A549 treated with dexamethasone at 1 μM for 4 hours (cell line): Measurements from ENCODE around the gene PUM2. TPM values are rescaled to one million over a fixed set of nuclear protein-coding genes. Genes with fewer than 3 reads are reported as not detected.

Experiments used
- total RNA-seq: library from RNA; stranded (reverse); fragments of 200-300 nt; extraction: Qiagen RNA extraction; gene quantifications from 5 replicates; pipeline ENCODE4 v1.2.3, GENCODE V29; 2022

Gene PUM2, protein sequence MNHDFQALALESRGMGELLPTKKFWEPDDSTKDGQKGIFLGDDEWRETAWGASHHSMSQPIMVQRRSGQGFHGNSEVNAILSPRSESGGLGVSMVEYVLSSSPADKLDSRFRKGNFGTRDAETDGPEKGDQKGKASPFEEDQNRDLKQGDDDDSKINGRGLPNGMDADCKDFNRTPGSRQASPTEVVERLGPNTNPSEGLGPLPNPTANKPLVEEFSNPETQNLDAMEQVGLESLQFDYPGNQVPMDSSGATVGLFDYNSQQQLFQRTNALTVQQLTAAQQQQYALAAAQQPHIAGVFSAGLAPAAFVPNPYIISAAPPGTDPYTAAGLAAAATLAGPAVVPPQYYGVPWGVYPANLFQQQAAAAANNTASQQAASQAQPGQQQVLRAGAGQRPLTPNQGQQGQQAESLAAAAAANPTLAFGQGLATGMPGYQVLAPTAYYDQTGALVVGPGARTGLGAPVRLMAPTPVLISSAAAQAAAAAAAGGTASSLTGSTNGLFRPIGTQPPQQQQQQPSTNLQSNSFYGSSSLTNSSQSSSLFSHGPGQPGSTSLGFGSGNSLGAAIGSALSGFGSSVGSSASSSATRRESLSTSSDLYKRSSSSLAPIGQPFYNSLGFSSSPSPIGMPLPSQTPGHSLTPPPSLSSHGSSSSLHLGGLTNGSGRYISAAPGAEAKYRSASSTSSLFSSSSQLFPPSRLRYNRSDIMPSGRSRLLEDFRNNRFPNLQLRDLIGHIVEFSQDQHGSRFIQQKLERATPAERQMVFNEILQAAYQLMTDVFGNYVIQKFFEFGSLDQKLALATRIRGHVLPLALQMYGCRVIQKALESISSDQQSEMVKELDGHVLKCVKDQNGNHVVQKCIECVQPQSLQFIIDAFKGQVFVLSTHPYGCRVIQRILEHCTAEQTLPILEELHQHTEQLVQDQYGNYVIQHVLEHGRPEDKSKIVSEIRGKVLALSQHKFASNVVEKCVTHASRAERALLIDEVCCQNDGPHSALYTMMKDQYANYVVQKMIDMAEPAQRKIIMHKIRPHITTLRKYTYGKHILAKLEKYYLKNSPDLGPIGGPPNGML
- 34.0 to 55.2 TPM (median 49.5 TPM) in 5 replicates for total RNA-seq

DNA sequence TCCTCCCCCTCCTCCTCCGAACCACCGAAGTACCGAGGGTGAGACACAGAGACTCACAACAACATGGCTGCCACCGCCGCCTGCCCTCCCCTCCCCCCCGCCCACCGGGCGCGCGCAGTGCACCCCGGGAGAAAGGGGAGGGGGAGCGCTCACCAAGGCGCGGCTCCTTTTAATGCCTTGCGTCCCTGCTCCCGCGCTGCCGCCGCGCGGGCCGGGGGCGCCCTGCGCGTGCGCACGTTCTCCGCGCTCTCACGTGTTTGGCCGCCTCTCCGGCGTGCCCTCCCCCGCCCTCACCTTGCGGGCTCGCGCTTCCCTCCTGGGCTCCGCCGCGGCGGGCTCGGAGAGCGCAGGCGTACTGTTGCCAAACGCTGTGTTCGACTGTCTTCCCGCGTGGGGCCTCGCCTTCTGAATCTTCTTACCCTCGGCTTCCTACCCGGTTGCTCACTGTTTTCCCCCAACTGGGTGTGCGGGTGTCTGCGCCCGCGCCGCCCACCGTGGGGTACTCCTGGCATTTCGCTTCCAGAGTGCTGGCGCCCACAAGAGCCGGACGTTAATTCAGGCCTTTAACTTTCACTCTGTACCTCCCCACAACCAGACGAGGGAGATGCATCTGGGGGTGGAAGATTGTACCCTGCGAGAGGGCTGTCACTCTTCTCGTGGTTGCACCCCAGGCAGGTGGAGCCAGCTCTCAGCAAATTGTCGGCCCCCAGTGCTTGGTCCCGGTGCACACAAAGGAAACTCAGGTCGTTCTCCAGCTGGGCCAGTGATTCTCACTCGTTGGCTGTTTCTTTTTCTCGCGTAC is at the start of gene PUM2:
TSS of gene PUM2 (minus strand) at position 92 of the 802 bp plus-strand sequence. CDS start 23,484 bp downstream, outside the sequence.

DNA sequence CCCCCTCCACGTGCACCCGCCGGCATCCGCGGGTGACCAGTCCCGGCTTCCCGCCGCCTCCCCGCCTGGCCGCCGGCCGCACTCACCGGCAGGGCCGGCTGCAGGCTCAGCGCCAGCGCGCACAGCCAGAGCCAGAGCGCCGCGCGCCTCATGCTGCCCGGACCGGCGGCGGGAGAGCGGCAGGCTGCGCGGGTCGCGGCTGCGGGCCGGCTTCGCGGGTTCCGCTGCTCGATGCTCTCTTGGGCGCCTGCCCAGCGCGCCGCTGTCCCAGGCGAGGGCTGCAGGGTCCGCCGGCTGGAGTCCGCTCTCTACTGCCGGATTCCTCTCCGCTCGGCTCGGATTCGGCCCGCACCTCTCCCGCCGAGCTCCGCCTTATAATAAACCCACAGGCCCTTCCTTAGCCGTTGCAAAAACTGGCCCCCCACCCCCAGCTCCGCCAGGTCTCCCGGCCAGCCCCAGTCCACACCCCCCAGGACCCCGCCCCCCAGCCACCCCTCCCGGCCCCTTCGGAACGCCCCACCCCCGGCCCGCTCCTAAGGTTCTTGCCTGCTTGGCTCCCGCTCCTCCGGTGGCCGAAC is 125.8 kb downstream of the PUM2 start, which contains the start of gene SDC1:
TSS of gene SDC1 (minus strand) at position 415 of the 578 bp plus-strand sequence. CDS start at position 152, 263 bp downstream.

Other genes with a start within 250 kb of the PUM2 start
- gene SDC1, start 125.7 kb downstream of the PUM2 start, total RNA-seq, result 144 to 235 TPM (median 219 TPM) in 5 replicates
- 323 to 527 TPM (median 441 TPM) in 5 replicates for gene RHOB, start 96.2 kb upstream of the PUM2 start, total RNA-seq